HG02943 (cell line): ENCODE measurements around the gene DLGAP4.

Experiments used
- ATAC-seq: cut with Tn5 transposase; IDR thresholded peaks from one replicate; pipeline ENCODE4 v1.9.1; 2021; ENCODE audit warnings: mild to moderate bottlenecking, low read depth, moderate library complexity; ENCODE audit not compliant: unreplicated experiment

Gene DLGAP4

DNA sequence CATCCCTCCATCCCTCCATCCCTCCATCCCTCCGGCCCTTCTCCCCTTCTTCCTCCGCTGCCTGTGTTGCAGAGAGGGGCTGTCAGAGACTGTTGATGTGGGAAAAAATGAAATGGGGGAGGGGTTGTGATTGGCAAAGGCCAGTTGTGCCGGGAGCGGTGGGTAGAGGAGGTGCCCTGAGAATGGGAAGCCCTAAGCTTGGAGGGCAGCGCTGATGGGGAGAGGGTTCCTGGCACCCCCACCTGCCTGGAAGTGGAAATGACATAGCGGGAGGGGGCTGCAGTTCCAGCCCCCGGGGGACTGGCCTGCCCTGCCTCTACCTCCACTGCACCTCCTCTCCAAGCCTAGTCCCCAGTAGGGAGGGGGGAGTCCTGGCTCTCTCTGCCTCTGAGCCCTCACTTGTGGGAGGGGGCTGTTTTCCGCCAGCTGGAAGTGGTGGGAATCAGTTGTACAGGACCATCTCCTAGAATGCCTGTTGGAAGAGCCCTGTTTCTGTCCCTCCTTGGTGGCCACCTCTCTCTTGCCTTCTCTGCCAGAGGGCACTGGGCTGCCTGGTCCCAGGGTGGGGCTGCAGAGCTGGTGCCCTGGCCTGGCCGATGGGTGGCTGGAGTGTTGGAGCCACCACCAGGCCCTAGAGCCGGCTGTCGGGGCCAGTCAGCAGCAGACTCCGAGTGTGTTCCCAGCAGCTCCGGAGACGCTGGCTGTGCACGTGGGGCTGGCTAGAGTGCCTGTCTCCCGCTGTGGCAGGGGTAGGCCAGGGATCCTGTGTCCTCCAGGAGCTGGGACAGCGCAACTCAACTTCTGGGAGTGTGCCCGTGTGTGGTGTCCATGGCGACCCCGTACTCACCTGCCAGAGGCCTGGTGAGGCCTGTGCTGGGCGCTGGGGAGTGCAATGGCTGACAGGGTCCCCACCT is 1.5 kb downstream of the DLGAP4 start:
- no peak for ATAC-seq

GRCh38 chr20:36308353-36308752 is 2.2 kb downstream of the DLGAP4 start:
- no peak for ATAC-seq

- ATAC-seq, result no peak
Observed at GRCh38 chr20:36308986-36309385, 2.8 kb downstream of the DLGAP4 start.

GRCh38 chr20:36309643-36310042 is 3.5 kb downstream of the DLGAP4 start:
- ATAC-seq, result no peak

GRCh38 chr20:36310215-36310981 is 4.3 kb downstream of the DLGAP4 start:
- no peak for ATAC-seq

- ATAC-seq, result no peak
Observed at GRCh38 chr20:36311141-36311853, 5.2 kb downstream of the DLGAP4 start.

- no peak for ATAC-seq
Observed at GRCh38 chr20:36311854-36312723, 6.0 kb downstream of the DLGAP4 start.

- no peak for ATAC-seq
Observed at GRCh38 chr20:36312724-36313441, 6.7 kb downstream of the DLGAP4 start.

DNA sequence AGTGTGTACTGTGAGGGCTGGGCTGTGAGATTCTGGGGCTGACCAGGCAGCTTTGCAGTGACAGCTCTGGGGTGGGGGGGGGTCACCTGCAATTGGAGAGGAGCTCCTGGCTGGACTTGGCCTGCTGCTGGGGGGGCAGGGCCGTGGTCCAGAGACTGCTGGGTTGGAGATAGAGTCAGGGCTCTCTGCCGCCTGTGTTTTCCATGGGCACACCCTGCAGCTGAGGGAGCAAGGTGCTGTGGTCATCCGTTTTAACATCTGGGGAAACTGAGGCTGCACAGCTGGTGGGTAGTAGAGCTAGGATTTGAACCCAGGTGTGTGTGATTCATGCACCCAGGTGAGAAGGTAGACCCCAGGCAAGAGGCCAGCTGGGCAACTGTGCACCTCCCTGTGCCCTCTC is 7.3 kb downstream of the DLGAP4 start:
- no peak for ATAC-seq

DNA sequence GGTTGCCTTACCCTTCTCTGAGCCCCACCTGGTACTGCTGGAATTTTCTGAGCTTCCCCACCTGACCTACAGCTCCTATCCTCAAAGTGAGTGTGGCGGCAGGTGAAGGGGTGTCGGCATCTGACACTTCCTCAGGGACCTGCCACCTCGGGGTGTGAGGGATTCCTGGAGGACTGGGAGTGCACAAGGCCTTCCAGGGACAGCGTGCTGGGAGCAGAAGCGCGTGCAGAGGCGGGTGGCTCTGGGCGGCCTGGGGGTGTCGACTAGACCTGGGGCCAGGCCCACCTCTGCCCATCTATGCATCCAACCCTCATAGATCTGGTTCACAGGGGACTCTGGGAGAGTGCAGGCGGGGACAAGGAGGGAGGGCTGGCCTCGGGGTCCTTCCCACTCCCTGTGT is 7.8 kb downstream of the DLGAP4 start:
- no peak for ATAC-seq

GRCh38 chr20:36314734-36315544 is 8.8 kb downstream of the DLGAP4 start:
- no peak for ATAC-seq

DNA sequence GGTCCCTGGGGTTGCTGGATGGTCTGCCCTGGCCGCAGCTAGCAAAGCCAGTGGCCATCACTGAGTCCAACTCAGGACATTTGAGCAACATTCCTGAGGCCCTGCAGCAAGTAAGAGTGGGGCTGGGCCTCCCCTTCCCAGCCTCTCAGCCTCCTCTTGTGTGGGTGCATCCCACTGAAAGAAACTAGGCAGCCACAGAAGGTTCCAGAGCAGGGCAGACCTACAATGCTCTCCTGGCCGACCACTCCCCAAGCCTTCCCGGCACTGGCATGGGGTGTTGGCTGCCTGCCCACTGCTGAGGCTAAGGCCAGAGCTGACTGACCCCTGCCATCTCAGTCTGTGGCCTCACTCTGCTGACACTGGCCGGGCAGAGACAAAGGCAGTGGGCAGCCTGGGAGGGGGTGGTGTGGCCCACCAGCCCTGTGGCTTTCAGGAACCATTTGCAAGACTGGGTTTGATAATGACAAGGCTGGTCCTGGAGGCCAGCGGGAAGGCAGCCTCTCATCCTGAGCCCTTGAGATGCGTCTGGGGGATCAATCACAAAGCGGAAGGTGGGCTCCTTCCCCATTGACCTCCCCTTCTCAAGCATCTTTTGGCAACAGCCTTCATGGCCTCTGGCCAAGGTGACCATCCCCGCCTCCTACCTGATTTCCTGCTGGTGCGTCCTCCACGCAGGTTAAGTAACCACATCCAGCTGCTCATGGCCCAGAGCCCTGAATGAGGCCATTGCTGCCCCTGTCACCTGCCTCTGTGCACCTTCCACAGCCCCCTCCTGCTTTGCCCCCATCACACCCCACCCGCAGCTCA is 9.6 kb downstream of the DLGAP4 start:
- ATAC-seq, result no peak

DNA sequence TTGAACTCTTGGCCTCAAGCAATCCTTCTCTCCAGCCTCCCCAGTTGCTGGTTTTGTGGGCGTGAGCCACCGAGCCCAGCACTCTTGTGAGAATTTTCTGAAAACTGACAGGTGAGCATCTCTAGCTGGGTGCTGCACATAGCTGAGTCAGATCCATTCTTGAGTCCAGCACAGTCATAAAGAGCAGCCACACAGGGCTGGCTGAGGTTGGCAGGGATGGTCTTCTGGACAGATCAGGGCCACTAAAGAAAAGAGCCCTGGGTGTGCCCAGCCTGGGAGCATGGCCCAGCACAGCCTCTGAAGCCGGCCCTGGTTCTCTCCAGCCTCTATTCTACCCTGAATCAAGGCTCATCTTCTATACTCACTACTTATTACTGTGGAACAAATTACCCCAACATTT is 11.5 kb downstream of the DLGAP4 start:
- no peak for ATAC-seq

DNA sequence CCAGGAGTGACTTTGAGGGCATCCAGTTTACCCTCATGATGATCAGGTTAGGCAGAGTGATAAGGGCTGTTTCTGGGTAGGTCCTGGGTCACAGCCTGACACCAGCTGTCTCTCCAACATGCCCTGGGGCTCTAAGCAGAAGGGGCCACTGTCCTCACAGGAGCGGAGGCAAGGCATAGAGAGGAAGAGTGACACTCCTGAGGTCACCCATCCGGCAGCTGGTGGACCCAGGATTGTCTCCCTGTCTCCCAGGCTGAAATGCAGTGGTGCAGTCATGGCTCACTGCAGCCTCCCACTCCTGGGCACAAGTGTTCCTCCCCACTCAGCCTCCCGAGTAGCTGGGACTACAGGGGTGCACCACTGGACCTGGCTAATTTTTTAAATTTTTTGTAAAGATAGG is 12.0 kb downstream of the DLGAP4 start:
- no peak for ATAC-seq

- no peak for ATAC-seq
Observed at GRCh38 chr20:36319356-36320260, 13.5 kb downstream of the DLGAP4 start.

DNA sequence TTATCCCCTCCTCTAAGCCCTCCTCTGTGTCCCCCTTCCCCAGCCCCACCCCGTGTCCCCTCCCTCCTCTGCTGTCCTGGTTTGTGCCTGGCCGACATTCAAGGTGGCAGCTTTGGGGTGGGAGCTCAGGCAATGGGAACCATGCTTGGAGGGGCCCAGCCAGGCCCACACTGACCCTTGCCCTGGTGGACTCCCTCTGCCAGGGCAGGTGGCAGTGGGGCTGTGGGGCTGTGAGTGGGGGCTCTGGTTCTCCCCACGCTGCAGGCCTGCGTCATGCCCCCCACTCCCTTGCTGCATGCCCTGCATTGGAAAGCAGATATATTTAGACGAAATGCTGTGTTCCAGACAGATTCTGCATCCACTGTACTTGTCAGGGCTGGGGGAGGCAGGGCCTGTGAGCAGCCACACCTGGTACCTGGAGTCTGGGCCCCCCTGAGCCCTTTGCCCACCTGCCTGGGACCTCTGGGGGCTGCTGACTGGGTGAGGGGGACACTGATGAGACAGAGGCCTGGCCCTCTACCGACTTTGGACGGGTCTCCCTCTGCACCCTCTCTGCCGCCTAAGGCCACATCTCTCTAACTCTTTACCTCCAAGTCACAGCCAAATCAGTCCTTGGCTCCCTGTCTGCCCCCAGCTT is 14.2 kb downstream of the DLGAP4 start:
- ATAC-seq, result no peak
